Measurements from ENCODE around the gene PREP. TPM values are rescaled to one million over a fixed set of nuclear protein-coding genes. Genes with fewer than 3 reads are reported as not detected.
"Not testable (repeated sequence)": the region's sequence is repeated elsewhere in the genome, so short reads cannot be mapped to it uniquely, and the experiment has no call there.

PREP gene
- polyA plus RNA-seq, 1 experiment, result 16.4 TPM

- ChIA-PET CTCF (interaction anchor here (3.0 kb wide), 1 partner anchor 257 kb away, joined by 24 read pairs; no protein-coding TSS in a partner anchor), POLR2A (no interaction called here)
- no peak for TF ChIP-seq CTCF (IDR thresholded peaks at IDR 0.05; ENCODE audit: low read depth, low read length)
- H3K27ac ChIP-seq (ENCODE audit: low read depth, low read length), result no peak overlapping the region
- H3K9me3 ChIP-seq (ENCODE audit: control insufficient read depth, insufficient read depth, low read length), result no peaks in the 10 kb centered on the region
- no peaks in the 10 kb centered on the region for H3K27me3 ChIP-seq (ENCODE audit: control insufficient read depth, insufficient read depth, low read length)
- no peak for DNase-seq (ENCODE audit: low read depth, low spot score)
- no peak overlapping the region for H3K4me3 ChIP-seq (ENCODE audit: low read depth, low read length)
Measured at GRCh38 chr6:105344881-105345370, 58.0 kb downstream of the PREP start.

- H3K27ac ChIP-seq (ENCODE audit: low read depth, low read length); H3K27me3 ChIP-seq (ENCODE audit: control insufficient read depth, insufficient read depth, low read length); H3K9me3 ChIP-seq (ENCODE audit: control insufficient read depth, insufficient read depth, low read length); H3K4me3 ChIP-seq (ENCODE audit: low read depth, low read length); DNase-seq (ENCODE audit: low read depth, low spot score); POLR2A ChIA-PET; CTCF ChIA-PET: not testable (repeated sequence)
Measured at GRCh38 chr6:105338350-105338983, 64.4 kb downstream of the PREP start.

DNA sequence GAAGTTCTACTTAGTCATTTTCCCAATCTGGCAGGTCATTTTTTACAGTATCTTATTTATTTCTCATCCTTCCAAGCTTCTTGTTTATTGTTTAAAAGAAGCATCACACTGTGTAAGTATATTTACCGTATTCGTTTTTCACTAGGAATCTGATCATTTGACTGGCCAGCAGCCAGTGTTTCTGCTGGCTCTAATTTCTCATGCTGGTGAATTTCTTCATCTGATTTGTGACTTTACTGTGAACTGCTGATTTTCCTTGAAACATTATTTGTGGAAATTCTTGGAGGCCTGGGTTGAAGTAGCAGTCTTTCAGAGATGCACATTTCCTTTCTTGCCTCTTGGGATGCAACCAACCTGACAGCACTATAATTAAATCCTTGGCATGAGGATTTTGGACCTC lies 65.9 kb downstream of the PREP start:
- Histone ChIP-seq H3K27ac (ENCODE audit: low read depth, low read length) (no peak overlapping the region), H3K9me3 (ENCODE audit: control insufficient read depth, insufficient read depth, low read length) (no peaks in the 10 kb centered on the region; the same call in 1 of the 2 replicates), H3K4me3 (ENCODE audit: low read depth, low read length) (no peak overlapping the region), H3K27me3 (ENCODE audit: control insufficient read depth, insufficient read depth, low read length) (no peaks in the 10 kb centered on the region)
- no peak for TF ChIP-seq CTCF (IDR thresholded peaks at IDR 0.05; ENCODE audit: low read depth, low read length)
- CTCF ChIA-PET, result no interaction called here
- no peak for DNase-seq (ENCODE audit: low read depth, low spot score)
- POLR2A ChIA-PET, result no interaction called here

DNA sequence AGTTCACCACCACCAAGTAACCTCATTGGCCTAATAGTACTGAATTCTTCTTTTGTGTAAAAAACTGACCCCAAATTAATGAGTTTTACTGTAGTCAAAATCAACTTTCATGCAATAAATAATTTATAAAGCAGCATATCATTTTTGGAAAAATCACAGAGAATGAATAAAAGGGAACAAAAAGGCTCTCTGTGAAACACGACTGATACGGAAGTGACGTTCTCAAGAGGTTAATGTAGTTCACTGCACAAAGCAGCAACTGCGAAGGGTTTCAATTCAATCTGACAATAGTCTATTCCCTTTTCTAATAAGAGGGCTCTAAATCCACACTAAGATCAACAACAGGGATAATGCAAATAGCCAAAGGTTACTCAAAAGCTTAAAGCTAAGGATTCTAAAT lies 70.3 kb downstream of the PREP start:
- Histone ChIP-seq H3K4me3 (ENCODE audit: low read depth, low read length) (no peak overlapping the region), H3K27me3 (ENCODE audit: control insufficient read depth, insufficient read depth, low read length) (no peaks in the 10 kb centered on the region), H3K9me3 (ENCODE audit: control insufficient read depth, insufficient read depth, low read length) (no peaks in the 10 kb centered on the region), H3K27ac (ENCODE audit: low read depth, low read length) (no peak overlapping the region)
- TF ChIP-seq CTCF (IDR thresholded peaks at IDR 0.05; ENCODE audit: low read depth, low read length), result no peak
- ChIA-PET POLR2A (no interaction called here), CTCF (no interaction called here)
- DNase-seq (ENCODE audit: low read depth, low spot score), result no peak

GRCh38 chr6:105331927-105332326 lies 71.0 kb downstream of the PREP start:
- CTCF ChIA-PET, result no interaction called here
- DNase-seq (ENCODE audit: low read depth, low spot score), result no peak
- H3K27ac ChIP-seq (ENCODE audit: low read depth, low read length), result no peak overlapping the region
- no peaks in the 10 kb centered on the region for H3K9me3 ChIP-seq (ENCODE audit: control insufficient read depth, insufficient read depth, low read length)
- H3K27me3 ChIP-seq (ENCODE audit: control insufficient read depth, insufficient read depth, low read length), result no peaks in the 10 kb centered on the region
- no peak for TF ChIP-seq CTCF (IDR thresholded peaks at IDR 0.05; ENCODE audit: low read depth, low read length)
- POLR2A ChIA-PET, result no interaction called here
- H3K4me3 ChIP-seq (ENCODE audit: low read depth, low read length), result no peak overlapping the region
